ENCODE results near the gene L2HGDH.

DNA sequence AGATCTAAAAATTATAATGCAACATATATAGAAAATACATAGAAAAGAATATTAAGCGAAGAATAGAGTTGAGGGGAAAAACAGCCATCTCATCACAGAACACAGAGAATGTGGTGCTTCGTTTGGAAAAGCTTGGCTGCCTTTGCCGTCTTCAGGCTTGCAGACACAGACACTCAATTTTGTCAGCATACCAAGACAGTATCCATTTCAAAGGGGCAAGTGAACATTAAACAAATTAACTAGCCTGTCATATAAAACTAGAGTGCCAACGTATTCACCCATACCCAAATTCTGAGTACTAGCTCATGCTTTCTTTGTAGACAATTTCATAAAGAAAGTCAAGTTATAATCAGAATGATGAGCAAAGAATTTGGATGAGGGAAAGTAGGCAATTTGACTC lies 40.6 kb upstream of the L2HGDH start:
- no peak for TF ChIP-seq ZBTB40 (IDR thresholded peaks at IDR 0.05; ENCODE audit: borderline replicate concordance)
- TF ChIP-seq, protein P1, sequence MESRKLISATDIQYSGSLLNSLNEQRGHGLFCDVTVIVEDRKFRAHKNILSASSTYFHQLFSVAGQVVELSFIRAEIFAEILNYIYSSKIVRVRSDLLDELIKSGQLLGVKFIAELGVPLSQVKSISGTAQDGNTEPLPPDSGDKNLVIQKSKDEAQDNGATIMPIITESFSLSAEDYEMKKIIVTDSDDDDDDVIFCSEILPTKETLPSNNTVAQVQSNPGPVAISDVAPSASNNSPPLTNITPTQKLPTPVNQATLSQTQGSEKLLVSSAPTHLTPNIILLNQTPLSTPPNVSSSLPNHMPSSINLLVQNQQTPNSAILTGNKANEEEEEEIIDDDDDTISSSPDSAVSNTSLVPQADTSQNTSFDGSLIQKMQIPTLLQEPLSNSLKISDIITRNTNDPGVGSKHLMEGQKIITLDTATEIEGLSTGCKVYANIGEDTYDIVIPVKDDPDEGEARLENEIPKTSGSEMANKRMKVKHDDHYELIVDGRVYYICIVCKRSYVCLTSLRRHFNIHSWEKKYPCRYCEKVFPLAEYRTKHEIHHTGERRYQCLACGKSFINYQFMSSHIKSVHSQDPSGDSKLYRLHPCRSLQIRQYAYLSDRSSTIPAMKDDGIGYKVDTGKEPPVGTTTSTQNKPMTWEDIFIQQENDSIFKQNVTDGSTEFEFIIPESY (IDR thresholded peaks at IDR 0.05), result no peak
- TF ChIP-seq SPI1 (IDR thresholded peaks at IDR 0.05; ENCODE audit: borderline replicate concordance, insufficient read depth, low read depth, low read length), result no peak
- TF ChIP-seq RAD51 (IDR thresholded peaks at IDR 0.05), result no peak
- TF ChIP-seq CTCF (IDR thresholded peaks at IDR 0.05 in 2 of 3, conservative IDR thresholded peaks at IDR 0.05 in 1 of 3; ENCODE audit: control insufficient read depth in 2 of 3, extremely low read depth in 1 of 3, insufficient read depth in 1 of 3, low read depth in 3 of 3, low read length in 3 of 3), result no peak
- TF ChIP-seq POLR2A (IDR thresholded peaks at IDR 0.05; ENCODE audit: low read depth, low read length), result no peak
- TF ChIP-seq CHD2 (IDR thresholded peaks at IDR 0.05; ENCODE audit: borderline replicate concordance, low read depth, low read length), result no peak
- no peak for TF ChIP-seq HDGF (IDR thresholded peaks at IDR 0.05)
- TF ChIP-seq, protein P2, sequence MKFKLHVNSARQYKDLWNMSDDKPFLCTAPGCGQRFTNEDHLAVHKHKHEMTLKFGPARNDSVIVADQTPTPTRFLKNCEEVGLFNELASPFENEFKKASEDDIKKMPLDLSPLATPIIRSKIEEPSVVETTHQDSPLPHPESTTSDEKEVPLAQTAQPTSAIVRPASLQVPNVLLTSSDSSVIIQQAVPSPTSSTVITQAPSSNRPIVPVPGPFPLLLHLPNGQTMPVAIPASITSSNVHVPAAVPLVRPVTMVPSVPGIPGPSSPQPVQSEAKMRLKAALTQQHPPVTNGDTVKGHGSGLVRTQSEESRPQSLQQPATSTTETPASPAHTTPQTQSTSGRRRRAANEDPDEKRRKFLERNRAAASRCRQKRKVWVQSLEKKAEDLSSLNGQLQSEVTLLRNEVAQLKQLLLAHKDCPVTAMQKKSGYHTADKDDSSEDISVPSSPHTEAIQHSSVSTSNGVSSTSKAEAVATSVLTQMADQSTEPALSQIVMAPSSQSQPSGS (IDR thresholded peaks at IDR 0.05; ENCODE audit: low read length), result no peak
- TF ChIP-seq TCF12 (IDR thresholded peaks at IDR 0.05; ENCODE audit: low read depth, low read length), result no peak
